Thoracic aorta (tissue), 2 donors: ENCODE data around the gene AFAP1L1. TPM values are rescaled to one million over a fixed set of nuclear protein-coding genes. Genes with fewer than 3 reads are reported as not detected.

ENCODE experiments used
- ATAC-seq: fragments of 150-250 bp; one replicate; pipeline ENCODE4 v1.8.0; 2017; ENCODE audit warnings: low read depth; ENCODE audit not compliant: insufficient number of reproducible peaks, low FRiP score
- DNase-seq: peaks from one replicate; pipeline ENCODE4 v3.0.0-alpha.2; 2020; ENCODE audit warnings: low spot score
- H3K27ac ChIP-seq, 2 donors: fragments of 200-600 bp; sonication (generic); 1 replicate in 1 of 2; 2 replicates in 1 of 2; pipeline ENCODE4 v1.5.1; 2016; ENCODE audit warnings: mild to moderate bottlenecking in 2 of 2, moderate library complexity in 2 of 2
- H3K27me3 ChIP-seq: fragments of 200-600 bp; sonication (generic); replicated peaks from 2 replicates; pipeline ENCODE4 v1.6.0; 2016; ENCODE audit warnings: mild to moderate bottlenecking; ENCODE audit not compliant: insufficient read depth
- H3K36me3 ChIP-seq: fragments of 200-600 bp; sonication (generic); one replicate; pipeline ENCODE4 v1.5.1; 2016
- H3K4me1 ChIP-seq, 2 donors: fragments of 200-600 bp; sonication (generic); 1 replicate in 1 of 2; 2 replicates in 1 of 2; pipeline versions ENCODE4 v1.5.1 to v1.6.0; 2016; ENCODE audit warnings: low read depth in 2 of 2, mild to moderate bottlenecking in 1 of 2; ENCODE audit not compliant: control insufficient read depth in 1 of 2
- H3K4me3 ChIP-seq: fragments of 200-600 bp; sonication (generic); 2 replicates; pipeline ENCODE4 v1.5.1; 2016; ENCODE audit warnings: mild to moderate bottlenecking
- H3K9me3 ChIP-seq: fragments of 200-600 bp; sonication (generic); 2 replicates; pipeline ENCODE4 v1.5.1; 2016
- CTCF ChIP-seq: fragments of 200-600 bp; sonication (generic); IDR thresholded peaks from one replicate; pipeline ENCODE4 v1.5.1; 2019; ENCODE audit warnings: antibody characterized with exemption
- total RNA-seq, 2 donors: library from RNA; depleted of rRNA; stranded (reverse); fragments of >200 nt; gene quantifications; one replicate each; pipeline versions ENCODE4 v1.1.0 to v1.2.3, GENCODE V29; 2016

AFAP1L1 gene
- total RNA-seq, 2 donors from 2014 or later = 6.8 to 10.4 TPM

- peak within 1 kb of the TSS; percentile 99 to 100 for H3K27ac ChIP-seq
- no peak for TF ChIP-seq CTCF
- no peaks in the 10 kb centered on the region for H3K27me3 ChIP-seq
- no peak for ATAC-seq
- H3K36me3 ChIP-seq = no peaks in the 10 kb centered on the region
- H3K4me3 ChIP-seq = no peak within 1 kb of the TSS
- DNase-seq = no peak
- peaks cover 24 to 58% of the 10 kb centered on the region in 2 donors for H3K4me1 ChIP-seq
- no peaks in the 10 kb centered on the region for H3K9me3 ChIP-seq
These were observed 107.6 kb downstream of the AFAP1L1 start, which contains the start of gene IL17B for GRCh38 chr5:149379177-149379761. TSS of gene IL17B (minus strand) at chr5:149379292. CDS start at chr5:149379225, 67 bp downstream.

GRCh38 chr5:149379818-149380374 lies 108.2 kb downstream of the AFAP1L1 start:
- peak overlapping the region; percentile 99 to 100 for H3K27ac ChIP-seq
- peaks cover 29 to 64% of the 10 kb centered on the region in 2 donors for H3K4me1 ChIP-seq
- no peaks in the 10 kb centered on the region for H3K9me3 ChIP-seq
- H3K4me3 ChIP-seq = no peak overlapping the region
- H3K36me3 ChIP-seq = no peaks in the 10 kb centered on the region
- no peak for TF ChIP-seq CTCF
- H3K27me3 ChIP-seq = no peaks in the 10 kb centered on the region
- DNase-seq (no peak), ATAC-seq (peak; percentile 9)

GRCh38 chr5:149380466-149381121 lies 108.9 kb downstream of the AFAP1L1 start:
- peak; percentile 52 for DNase-seq
- H3K4me1 ChIP-seq = peaks cover 32 to 71% of the 10 kb centered on the region in 2 donors

GRCh38 chr5:149381261-149381985 lies 109.8 kb downstream of the AFAP1L1 start:
- Histone ChIP-seq H3K4me3 (peak overlapping the region; percentile 61), H3K27ac (peak overlapping the region; percentile 99 to 100), H3K9me3 (no peaks in the 10 kb centered on the region), H3K36me3 (no peaks in the 10 kb centered on the region), H3K4me1 (peaks cover 34 to 79% of the 10 kb centered on the region in 2 donors), H3K27me3 (no peaks in the 10 kb centered on the region)
- no peak for TF ChIP-seq CTCF
- DNase-seq (no peak), ATAC-seq (no peak)

More at GRCh38 chr5:149380466-149381121, 108.9 kb downstream of the AFAP1L1 start:
- peak; percentile 78 for ATAC-seq
- Histone ChIP-seq H3K9me3 (no peaks in the 10 kb centered on the region), H3K27me3 (no peaks in the 10 kb centered on the region), H3K27ac (peak overlapping the region; percentile 99 to 100), H3K4me3 (peak overlapping the region; percentile 61), H3K36me3 (no peaks in the 10 kb centered on the region)
- no peak for TF ChIP-seq CTCF

GRCh38 chr5:149381986-149382338 lies 110.3 kb downstream of the AFAP1L1 start:
- DNase-seq (peak; percentile 62), ATAC-seq (no peak)
- no peaks in the 10 kb centered on the region for H3K9me3 ChIP-seq
- H3K36me3 ChIP-seq = no peaks in the 10 kb centered on the region
- H3K27ac ChIP-seq = peak overlapping the region; percentile 99 to 100
- H3K27me3 ChIP-seq = no peaks in the 10 kb centered on the region
- peak; percentile 96 for TF ChIP-seq CTCF
- peak overlapping the region; percentile 61 for H3K4me3 ChIP-seq
- H3K4me1 ChIP-seq = peaks cover 37 to 85% of the 10 kb centered on the region in 2 donors
